Panc1 (cell line): ENCODE measurements around the gene NFATC3. TPM values are rescaled to one million over a fixed set of nuclear protein-coding genes. Genes with fewer than 3 reads are reported as not detected.

Experiments used
- ATAC-seq: fragments of 200-7000 bp; cut with Tn5 transposase; 2 replicates; pipeline ENCODE4 v1.9.1; 2020; ENCODE audit warnings: mild to moderate bottlenecking, moderate library complexity
- BruUV-seq: library from RNA; stranded (reverse); fragments of 400-500 nt; replicated peaks from 2 replicates; lab custom pipeline; 2021; lab: Mats Ljungman, UMichigan
- CTCF ChIA-PET: fragments of 300-600 bp; sonication (Branson Sonifier 250); formaldehyde crosslinking; loops from one replicate; lab custom pipeline; 2022; ENCODE audit warnings: antibody characterized with exemption; lab: Charles Lee
- POLR2A ChIA-PET: fragments of 300-600 bp; sonication (Branson Sonifier 250); formaldehyde crosslinking; loops from one replicate; lab custom pipeline; 2022; ENCODE audit warnings: antibody characterized with exemption; lab: Charles Lee
- DNase-seq: peaks from one replicate; pipeline ENCODE4 v3.0.0-alpha.2; 2010; ENCODE audit warnings: low read depth, low spot score
- H3K27ac ChIP-seq: 2 replicates; pipeline ENCODE4 v1.5.1; 2011; ENCODE audit warnings: mild to moderate bottlenecking, low read length, inconsistent platforms
- H3K27me3 ChIP-seq: fragments of 200-500 bp; sonication (Bioruptor generic); 2 replicates; pipeline ENCODE4 v1.6.0; 2014; ENCODE audit warnings: low read length, inconsistent platforms; ENCODE audit not compliant: control insufficient read depth, insufficient read depth
- H3K36me3 ChIP-seq: fragments of 200-500 bp; sonication (Bioruptor generic); 2 replicates; pipeline ENCODE4 v1.5.1; 2014; ENCODE audit warnings: inconsistent platforms, mild to moderate bottlenecking, low read length, moderate library complexity; ENCODE audit not compliant: control insufficient read depth, insufficient read depth
- H3K4me1 ChIP-seq: 2 replicates; pipeline ENCODE4 v1.5.1; 2011; ENCODE audit warnings: inconsistent platforms, mild to moderate bottlenecking, low read length, moderate library complexity; ENCODE audit not compliant: control insufficient read depth, insufficient read depth
- H3K4me3 ChIP-seq, 2 experiments: 2 replicates each; pipeline ENCODE4 v1.5.1; 2011 to 2012; ENCODE audit warnings: low read depth in 2 of 2, low read length in 2 of 2, mild to moderate bottlenecking in 2 of 2, inconsistent platforms in 1 of 2, moderate library complexity in 1 of 2
- H3K9me3 ChIP-seq: fragments of 200-500 bp; sonication (Bioruptor generic); 2 replicates; pipeline ENCODE4 v1.5.1; 2014; ENCODE audit warnings: low read depth, mild to moderate bottlenecking, inconsistent platforms, low read length, moderate library complexity; ENCODE audit not compliant: control insufficient read depth, insufficient read depth
- CTCF ChIP-seq: fragments of 450-650 bp; IDR thresholded peaks from 2 replicates; pipeline ENCODE4 v1.5.1; 2017; ENCODE audit warnings: mild to moderate bottlenecking
- POLR2AphosphoS5 ChIP-seq: IDR thresholded peaks from 2 replicates; pipeline ENCODE4 v1.6.1; 2012; ENCODE audit warnings: mild to moderate bottlenecking, low read depth, low read length, moderate library complexity
- REST ChIP-seq, 2 experiments: IDR thresholded peaks; 2 replicates each; pipeline ENCODE4 v1.6.1; 2011 to 2012; ENCODE audit warnings: low read depth in 2 of 2, control low read depth in 1 of 2, low read length in 1 of 2, mild to moderate bottlenecking in 1 of 2, moderate library complexity in 1 of 2; ENCODE audit not compliant: insufficient read depth in 1 of 2
- SIN3A ChIP-seq: IDR thresholded peaks from 2 replicates; pipeline ENCODE4 v1.6.1; 2012; ENCODE audit warnings: low read depth, mild to moderate bottlenecking, low read length, moderate library complexity, borderline replicate concordance; ENCODE audit not compliant: insufficient read depth
- TCF7L2 ChIP-seq: IDR thresholded peaks from 2 replicates; pipeline ENCODE4 v1.6.1; 2011; ENCODE audit warnings: mild to moderate bottlenecking, low read depth, low read length, inconsistent platforms
- in situ Hi-C: cut with HindIII; loops from 2 replicates; pipeline ENCODE4 v1.10.0; 2016; ENCODE audit warnings: low sequenced_read_pairs, low pct_unique_long_range_greater_than_20kb
- intact Hi-C: fragments of 100-400 bp; cut with micrococcal nuclease; formaldehyde crosslinking; loops from one replicate; pipeline ENCODE4 v1.10.0; 2022; ENCODE audit not compliant: unreplicated experiment
- total RNA-seq: library from RNA; stranded (reverse); gene quantifications from one replicate; pipeline ENCODE4 v1.2.1, GENCODE V29; 2021; ENCODE audit not compliant: unreplicated experiment

The NFATC3 gene
- total RNA-seq, 1 experiment from 2014 or later: 24.8 TPM

GRCh38 chr16:68244481-68244902 lies 159.3 kb downstream of the NFATC3 start:
- POLR2A ChIA-PET: no interaction called here
- no peak for DNase-seq
- peak overlapping the region; percentile 72 for H3K27ac ChIP-seq
- no peaks in the 10 kb centered on the region for H3K36me3 ChIP-seq
- BruUV-seq: no TSS peak
- no peak for ATAC-seq
- intact Hi-C loops: loop anchor here (5.0 kb wide), 1 partner anchor 83 kb away; no protein-coding TSS in a partner anchor
- in situ Hi-C loops: no loop called here
- no peaks in the 10 kb centered on the region for H3K9me3 ChIP-seq
- peak overlapping the region; percentile 62 to 85 for H3K4me3 ChIP-seq
- H3K4me1 ChIP-seq: peaks cover 9% of the 10 kb centered on the region
- no peaks in the 10 kb centered on the region for H3K27me3 ChIP-seq
- TF ChIP-seq REST (IDR thresholded peaks at IDR 0.05; ENCODE audit: insufficient read depth in 1 of 2, low read depth in 2 of 2, low read length in 1 of 2) (no peak), SIN3A (no peak), CTCF (no peak), TCF7L2 (no peak), POLR2AphosphoS5 (no peak)
- CTCF ChIA-PET: interaction anchor here (1.0 kb wide), 1 partner anchor 17 kb away, joined by 3 read pairs; no protein-coding TSS in a partner anchor

GRCh38 chr16:68244903-68245853 lies 160.0 kb downstream of the NFATC3 start, which contains the start of gene PLA2G15:
TSS of gene PLA2G15 (plus strand) at chr16:68245373. CDS start at chr16:68245427, 54 bp downstream.
- H3K27me3 ChIP-seq: no peaks in the 10 kb centered on the region
- POLR2A ChIA-PET: no interaction called here
- ATAC-seq (peak; percentile 95), DNase-seq (no peak)
- no peaks in the 10 kb centered on the region for H3K36me3 ChIP-seq
- H3K27ac ChIP-seq: peak within 1 kb of the TSS; percentile 72
- peak within 1 kb of the TSS; percentile 62 to 85 for H3K4me3 ChIP-seq
- in situ Hi-C loops (no loop called here), intact Hi-C loops (loop anchor here (5.0 kb wide), 1 partner anchor 82 kb away; no protein-coding TSS in a partner anchor)
- no peaks in the 10 kb centered on the region for H3K9me3 ChIP-seq
- TF ChIP-seq SIN3A (peak; percentile 72; the same call in 1 of the 2 replicates), TCF7L2 (no peak), REST (IDR thresholded peaks at IDR 0.05; ENCODE audit: insufficient read depth in 1 of 2, low read depth in 2 of 2, low read length in 1 of 2) (no peak), POLR2AphosphoS5 (peak; percentile 63; the same call in 1 of the 2 replicates)
- H3K4me1 ChIP-seq: peaks cover 9% of the 10 kb centered on the region
- CTCF ChIA-PET: interaction anchor here (1.0 kb wide), 1 partner anchor 16 kb away, joined by 3 read pairs; no protein-coding TSS in a partner anchor
- BruUV-seq: no TSS peak
